SK-N-MC (cell line): Measurements from ENCODE around the gene ADAP1.

Source experiments
- EZH2 ChIP-seq: fragments of 200-600 bp; sonication (generic); IDR thresholded peaks from one replicate; pipeline ENCODE4 v1.6.1; 2017; ENCODE audit warnings: antibody characterized with exemption
- FOXP2 ChIP-seq: optimal IDR thresholded peaks from 2 replicates; pipeline ENCODE3; 2011; ENCODE audit warnings: mild to moderate bottlenecking, moderate library complexity; ENCODE audit not compliant: insufficient read depth; ENCODE audit errors: extremely low read length, control extremely low read depth
- POLR2AphosphoS5 ChIP-seq: IDR thresholded peaks from 2 replicates; pipeline ENCODE4 v1.6.1; 2012; ENCODE audit warnings: mild to moderate bottlenecking, low read depth, low read length, borderline replicate concordance

DNA sequence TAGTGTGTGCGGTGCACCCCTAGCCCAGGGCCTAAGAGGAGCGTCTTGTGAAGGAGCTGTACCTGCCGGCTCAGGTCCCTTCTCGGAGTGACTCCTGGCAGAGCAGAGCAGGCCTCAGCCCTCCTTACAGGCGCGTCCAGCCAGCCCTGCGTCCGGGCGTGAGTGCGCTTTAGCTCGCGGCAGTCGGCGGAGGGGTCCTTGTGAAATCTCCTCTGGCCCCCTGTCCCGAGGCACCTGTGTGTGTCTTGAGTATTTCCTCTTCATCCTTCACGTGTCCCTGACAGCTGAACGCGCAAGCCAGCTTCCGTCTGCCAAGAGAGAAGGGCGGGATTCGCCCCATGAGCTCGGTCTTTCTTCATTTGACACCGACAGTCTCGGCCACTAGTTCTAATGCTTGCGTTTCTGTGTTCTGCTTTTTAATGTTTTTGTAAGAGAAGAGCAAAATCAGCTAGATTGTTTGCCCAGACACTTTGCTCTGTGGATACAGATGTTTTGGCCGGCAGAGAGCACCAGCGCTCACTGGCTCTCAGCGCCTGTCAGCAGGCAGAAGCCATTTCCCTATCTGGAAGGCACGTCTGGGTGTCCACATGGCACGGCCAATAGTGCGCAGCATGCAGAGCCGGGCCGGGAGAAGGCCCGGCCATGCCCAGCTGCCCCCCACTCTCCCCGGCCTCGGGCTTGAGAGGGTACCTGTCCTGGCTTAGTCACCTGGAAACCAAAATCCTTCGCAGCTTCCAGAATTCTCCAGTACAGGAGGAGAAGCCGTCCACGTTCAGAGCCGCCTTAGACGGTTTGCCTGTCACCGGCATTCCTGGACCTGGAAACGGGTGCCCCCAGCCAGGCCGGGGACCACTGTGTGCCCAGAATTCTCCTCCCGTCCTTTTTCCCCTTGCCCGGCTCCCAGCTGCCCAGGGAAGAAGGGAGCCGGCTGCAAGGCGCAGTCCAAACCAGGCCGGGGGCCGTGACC is 71.1 kb downstream of the ADAP1 start:
- TF ChIP-seq EZH2: no peak
- no peak for TF ChIP-seq POLR2AphosphoS5
- no peak for TF ChIP-seq FOXP2
